ENCODE measurements around the gene VTI1A.
"Not testable (repeated sequence)": the region's sequence is repeated elsewhere in the genome, so short reads cannot be mapped to it uniquely, and the experiment has no call there.

The VTI1A gene

GRCh38 chr10:112590786-112591185, 143.8 kb downstream of the VTI1A start:
- DNase-seq: not testable (repeated sequence)

GRCh38 chr10:112593023-112593422, 146.0 kb downstream of the VTI1A start:
- DNase-seq: no peak

GRCh38 chr10:112601214-112602090, 154.4 kb downstream of the VTI1A start:
- DNase-seq: no peak

GRCh38 chr10:112603062-112603461, 156.0 kb downstream of the VTI1A start:
- no peak for DNase-seq

GRCh38 chr10:112605063-112605462, 158.0 kb downstream of the VTI1A start:
- no peak for DNase-seq

- DNase-seq: no peak
Measured at GRCh38 chr10:112607506-112607905, 160.5 kb downstream of the VTI1A start.

- DNase-seq: no peak
Measured at GRCh38 chr10:112613620-112614019, 166.6 kb downstream of the VTI1A start.

GRCh38 chr10:112614072-112614471, 167.1 kb downstream of the VTI1A start:
- DNase-seq: no peak

- no peak for DNase-seq
Measured at GRCh38 chr10:112614586-112614985, 167.6 kb downstream of the VTI1A start.

- DNase-seq: no peak
Measured at GRCh38 chr10:112615269-112615668, 168.3 kb downstream of the VTI1A start.

- DNase-seq: no peak
Measured at GRCh38 chr10:112616647-112617046, 169.6 kb downstream of the VTI1A start.

- no peak for DNase-seq
Measured at GRCh38 chr10:112618814-112619213, 171.8 kb downstream of the VTI1A start.

GRCh38 chr10:112619556-112619955, 172.5 kb downstream of the VTI1A start:
- no peak for DNase-seq

GRCh38 chr10:112622786-112623185, 175.8 kb downstream of the VTI1A start:
- DNase-seq: no peak

GRCh38 chr10:112624546-112625048, 177.6 kb downstream of the VTI1A start:
- DNase-seq: no peak

GRCh38 chr10:112628951-112629609, 182.1 kb downstream of the VTI1A start:
- DNase-seq: no peak

GRCh38 chr10:112631501-112632400, 184.7 kb downstream of the VTI1A start:
- DNase-seq: no peak

GRCh38 chr10:112634096-112634830, 187.2 kb downstream of the VTI1A start:
- no peak for DNase-seq

GRCh38 chr10:112637901-112638300, 190.9 kb downstream of the VTI1A start:
- no peak for DNase-seq

- no peak for DNase-seq
Measured at GRCh38 chr10:112639298-112639697, 192.3 kb downstream of the VTI1A start.

- DNase-seq: no peak
Measured at GRCh38 chr10:112640638-112641037, 193.6 kb downstream of the VTI1A start.

GRCh38 chr10:112643600-112644264, 196.7 kb downstream of the VTI1A start:
- no peak for DNase-seq
